HEK293 (cell line): ENCODE measurements around the gene RBM7.
A peak's percentile ranks its signal among the peaks of the same experiment; 100 is the strongest.

ENCODE experiments used
- CTCF ChIA-PET: fragments of 350-600 bp; formaldehyde crosslinking; extraction: SDS; loops from one replicate; lab custom pipeline; 2021; ENCODE audit warnings: antibody characterized with exemption; lab: Yijun Ruan, JAX
- POLR2A ChIA-PET: fragments of 300-600 bp; formaldehyde crosslinking; extraction: SDS; loops from one replicate; lab custom pipeline; 2020; ENCODE audit warnings: antibody characterized with exemption, inconsistent platforms; lab: Yijun Ruan, JAX
- H3K27ac ChIP-seq: fragments of 200-500 bp; sonication (Bioruptor generic); 2 replicates; pipeline ENCODE4 v1.5.1; 2014; ENCODE audit warnings: low read depth, low read length, control low read depth, inconsistent platforms; ENCODE audit errors: extremely low read depth
- H3K36me3 ChIP-seq, 2 experiments: fragments of 200-500 bp in 1 of 2; sonication (Bioruptor generic) in 1 of 2; 1 replicate in 1 of 2; 2 replicates in 1 of 2; pipeline ENCODE4 v1.5.1; 2014 to 2017; ENCODE audit warnings: inconsistent platforms in 2 of 2, low read length in 2 of 2; ENCODE audit not compliant: control insufficient read depth in 2 of 2, insufficient read depth in 1 of 2
- H3K4me1 ChIP-seq: fragments of 200-500 bp; sonication (Bioruptor generic); 2 replicates; pipeline ENCODE4 v1.5.1; 2014; ENCODE audit warnings: mild to moderate bottlenecking, low read length, inconsistent platforms; ENCODE audit not compliant: control insufficient read depth, insufficient read depth
- H3K4me3 ChIP-seq: 2 replicates; pipeline ENCODE4 v1.5.1; 2011; ENCODE audit warnings: low read depth, mild to moderate bottlenecking, control low read depth, low read length, moderate library complexity
- H3K9me3 ChIP-seq: fragments of 200-500 bp; sonication (Bioruptor generic); 2 replicates; pipeline ENCODE4 v1.5.1; 2014; ENCODE audit warnings: low read depth, low read length, inconsistent platforms; ENCODE audit not compliant: control insufficient read depth, insufficient read depth
- FEZF1 ChIP-seq: fragments of 450-650 bp; formaldehyde crosslinking; IDR thresholded peaks from 2 replicates; pipeline ENCODE4 v1.5.1; 2016; ENCODE audit warnings: missing biosample characterization, missing genetic modification characterization
- GLI4 ChIP-seq: fragments of 450-650 bp; formaldehyde crosslinking; IDR thresholded peaks from 2 replicates; pipeline ENCODE4 v1.5.1; 2016; ENCODE audit warnings: missing biosample characterization, missing genetic modification characterization
- KLF9 ChIP-seq: fragments of 450-650 bp; formaldehyde crosslinking; IDR thresholded peaks from 2 replicates; pipeline ENCODE4 v1.5.1; 2016; ENCODE audit warnings: missing biosample characterization, missing genetic modification characterization, low read depth
- REPIN1 ChIP-seq: fragments of 450-650 bp; formaldehyde crosslinking; IDR thresholded peaks from 2 replicates; pipeline ENCODE4 v1.5.1; 2017; ENCODE audit warnings: missing biosample characterization, missing genetic modification characterization, low read depth
- WT1 ChIP-seq: fragments of 450-650 bp; formaldehyde crosslinking; IDR thresholded peaks from 2 replicates; pipeline ENCODE4 v1.5.1; 2016; ENCODE audit warnings: missing biosample characterization, missing genetic modification characterization
- ZFHX2 ChIP-seq: fragments of 450-650 bp; formaldehyde crosslinking; conservative IDR thresholded peaks from 2 replicates; pipeline ENCODE4 v1.5.1; 2016; ENCODE audit warnings: missing biosample characterization, missing genetic modification characterization
- ZNF133 ChIP-seq: fragments of 450-650 bp; formaldehyde crosslinking; IDR thresholded peaks from 2 replicates; pipeline ENCODE4 v1.5.1; 2016; ENCODE audit warnings: missing biosample characterization, missing genetic modification characterization
- ZNF140 ChIP-seq: fragments of 450-650 bp; formaldehyde crosslinking; IDR thresholded peaks from 2 replicates; pipeline ENCODE4 v1.5.1; 2016; ENCODE audit warnings: missing biosample characterization, missing genetic modification characterization
- ZNF146 ChIP-seq: fragments of 450-650 bp; formaldehyde crosslinking; IDR thresholded peaks from 2 replicates; pipeline ENCODE4 v1.5.1; 2016; ENCODE audit warnings: missing biosample characterization, missing genetic modification characterization
- ZNF175 ChIP-seq: fragments of 450-650 bp; formaldehyde crosslinking; IDR thresholded peaks from 2 replicates; pipeline ENCODE4 v1.5.1; 2016; ENCODE audit warnings: missing biosample characterization, missing genetic modification characterization
- ZNF248 ChIP-seq: fragments of 450-650 bp; formaldehyde crosslinking; IDR thresholded peaks from 2 replicates; pipeline ENCODE4 v1.5.1; 2017; ENCODE audit warnings: missing biosample characterization, missing genetic modification characterization
- ZNF501 ChIP-seq: fragments of 450-650 bp; formaldehyde crosslinking; IDR thresholded peaks from 2 replicates; pipeline ENCODE4 v1.5.1; 2016; ENCODE audit warnings: missing biosample characterization, missing genetic modification characterization
- ZNF530 ChIP-seq: fragments of 450-650 bp; formaldehyde crosslinking; IDR thresholded peaks from 2 replicates; pipeline ENCODE4 v1.5.1; 2016; ENCODE audit warnings: low read depth, missing biosample characterization, missing genetic modification characterization
- ZNF596 ChIP-seq: fragments of 450-650 bp; IDR thresholded peaks from 2 replicates; pipeline ENCODE4 v1.5.0; 2018; ENCODE audit warnings: missing biosample characterization, mild to moderate bottlenecking, missing genetic modification characterization, moderate library complexity
- ZNF600 ChIP-seq: fragments of 450-650 bp; formaldehyde crosslinking; IDR thresholded peaks from 2 replicates; pipeline ENCODE4 v1.5.1; 2016; ENCODE audit warnings: missing biosample characterization, missing genetic modification characterization
- ZNF658 ChIP-seq: fragments of 450-650 bp; formaldehyde crosslinking; IDR thresholded peaks from 2 replicates; pipeline ENCODE4; 2016; ENCODE audit warnings: missing biosample characterization, missing genetic modification characterization
- ZNF768 ChIP-seq: fragments of 450-650 bp; formaldehyde crosslinking; IDR thresholded peaks from 2 replicates; pipeline ENCODE4 v1.5.1; 2018; ENCODE audit warnings: missing biosample characterization, mild to moderate bottlenecking, missing genetic modification characterization
- ZNF791 ChIP-seq: fragments of 450-650 bp; formaldehyde crosslinking; IDR thresholded peaks from 2 replicates; pipeline ENCODE4 v1.5.1; 2016; ENCODE audit warnings: missing biosample characterization, missing genetic modification characterization
- ZNF843 ChIP-seq: fragments of 450-650 bp; formaldehyde crosslinking; IDR thresholded peaks from 2 replicates; pipeline ENCODE4 v1.5.1; 2016; ENCODE audit warnings: missing biosample characterization, missing genetic modification characterization
- TF ChIP-seq, protein P1 (sequence below): fragments of 450-650 bp; formaldehyde crosslinking; IDR thresholded peaks from 2 replicates; pipeline ENCODE4 v1.5.1; 2017; ENCODE audit warnings: missing biosample characterization, missing genetic modification characterization
- TF ChIP-seq, protein P2 (sequence below): fragments of 450-650 bp; formaldehyde crosslinking; IDR thresholded peaks from 2 replicates; pipeline ENCODE4 v1.5.1; 2016; ENCODE audit warnings: missing biosample characterization, missing genetic modification characterization, borderline replicate concordance
- TF ChIP-seq, protein P3 (sequence below): fragments of 450-650 bp; formaldehyde crosslinking; IDR thresholded peaks from 2 replicates; pipeline ENCODE4 v1.5.1; 2017; ENCODE audit warnings: missing biosample characterization, missing genetic modification characterization
- TF ChIP-seq, protein P4 (sequence below): fragments of 450-650 bp; formaldehyde crosslinking; IDR thresholded peaks from 2 replicates; pipeline ENCODE4 v1.5.1; 2016; ENCODE audit warnings: missing biosample characterization, missing genetic modification characterization
- TF ChIP-seq, protein P5 (sequence below): fragments of 450-650 bp; formaldehyde crosslinking; IDR thresholded peaks from 2 replicates; pipeline ENCODE4 v1.5.1; 2016; ENCODE audit warnings: missing biosample characterization, missing genetic modification characterization
- TF ChIP-seq, protein P6 (sequence below): IDR thresholded peaks from 2 replicates; pipeline ENCODE4 v1.6.1; 2011; ENCODE audit warnings: mild to moderate bottlenecking, low read depth, low read length, borderline replicate concordance
- TF ChIP-seq, protein P7 (sequence below): fragments of 450-650 bp; formaldehyde crosslinking; IDR thresholded peaks from 2 replicates; pipeline ENCODE4 v1.5.1; 2016; ENCODE audit warnings: missing biosample characterization, missing genetic modification characterization

Gene RBM7

DNA sequence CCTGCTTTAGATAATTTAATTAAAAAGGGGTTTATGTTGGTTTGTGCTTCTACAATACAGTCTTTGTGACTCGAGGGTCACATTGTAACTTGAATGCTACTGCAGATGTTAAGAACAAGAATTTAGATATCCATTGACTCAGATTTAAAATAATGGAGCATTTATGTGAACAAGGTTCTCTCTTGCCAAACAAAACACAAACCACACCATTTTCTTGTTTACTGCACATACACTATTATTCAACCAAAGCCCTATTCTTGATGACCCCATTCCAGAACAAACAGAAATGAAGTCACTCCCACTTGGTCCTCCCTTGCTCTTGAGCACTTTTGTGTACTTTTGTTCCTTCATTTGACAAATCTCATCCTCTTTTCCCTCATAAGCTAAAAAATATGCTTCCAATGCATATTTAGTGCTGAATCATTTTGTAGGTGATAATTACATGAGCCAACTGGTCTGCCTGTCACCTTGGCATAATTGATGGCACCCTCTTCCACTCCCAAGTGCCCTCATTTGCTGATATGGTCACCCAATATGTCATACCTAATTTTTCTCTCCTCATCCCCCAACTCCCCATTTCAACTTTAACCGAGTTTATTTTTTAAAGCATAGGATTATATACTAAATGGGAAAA lies 3.0 kb upstream of the RBM7 start (continued):
- no peak for TF ChIP-seq ZNF791 (tag by site-specific recombination)
- TF ChIP-seq ZNF133 (tag by site-specific recombination), result no peak
- no peak for TF ChIP-seq ZNF140 (tag by site-specific recombination)
- TF ChIP-seq ZNF768 (tag by site-specific recombination), result no peak
- TF ChIP-seq ZNF248, result no peak
- TF ChIP-seq ZFHX2, result no peak
- no peak for TF ChIP-seq ZNF146
- no peak for TF ChIP-seq KLF9
- no peak for TF ChIP-seq ZNF596 (tag by site-specific recombination)
- peak; percentile 88 for TF ChIP-seq WT1 (tag by site-specific recombination)

DNA sequence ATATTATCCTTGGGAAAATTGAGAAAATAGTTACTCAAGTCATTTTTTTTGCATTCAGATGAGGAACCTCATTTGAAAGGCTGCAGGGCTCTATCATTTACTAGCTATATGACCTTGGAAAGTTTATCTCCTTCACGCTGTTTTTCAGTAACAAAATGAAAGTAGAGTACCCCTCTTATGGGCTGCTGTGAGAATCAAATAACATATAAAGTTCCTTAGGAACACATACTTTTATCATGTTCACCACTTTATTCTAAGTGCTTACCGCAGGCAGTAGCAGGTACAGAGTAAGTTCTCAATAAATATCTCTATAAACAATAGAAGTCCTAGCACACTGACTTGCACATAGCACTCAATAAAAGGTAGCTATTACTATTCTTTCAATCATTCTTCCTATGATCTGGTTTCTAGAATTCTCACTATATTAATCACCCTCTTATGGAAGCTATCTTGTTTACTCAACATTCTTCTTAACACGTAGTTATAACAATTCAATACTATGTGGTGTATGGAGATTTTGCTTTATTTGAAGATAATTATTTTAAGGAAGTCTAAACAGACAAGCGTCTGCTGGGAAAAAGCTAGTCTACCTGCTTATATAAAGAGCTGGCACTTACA lies 2.1 kb upstream of the RBM7 start:
- H3K9me3 ChIP-seq, result no peaks in the 10 kb centered on the region
- no peak overlapping the region for H3K27ac ChIP-seq
- CTCF ChIA-PET, result interaction anchor here (0.6 to 0.7 kb wide), 4 partner anchors 14 to 171 kb away, joined by 3 to 4 read pairs (median 4); no protein-coding TSS in a partner anchor
- peaks cover 0 to 7% of the 10 kb centered on the region in 2 experiments; a peak in 1 of 3 replicates for H3K36me3 ChIP-seq
- H3K4me1 ChIP-seq, result no peaks in the 10 kb centered on the region; the same call in 1 of the 2 replicates
- POLR2A ChIA-PET, result interaction anchor here (1.0 to 1.1 kb wide), 2 partner anchors 18 to 41 kb away, joined by 4 to 5 read pairs; partner anchors contain the start of gene REXO2
- no peak overlapping the region for H3K4me3 ChIP-seq
- peak; percentile 73; the same call in 1 of the 2 replicates for TF ChIP-seq ZNF843 (tag by site-specific recombination)
- TF ChIP-seq, protein P1, sequence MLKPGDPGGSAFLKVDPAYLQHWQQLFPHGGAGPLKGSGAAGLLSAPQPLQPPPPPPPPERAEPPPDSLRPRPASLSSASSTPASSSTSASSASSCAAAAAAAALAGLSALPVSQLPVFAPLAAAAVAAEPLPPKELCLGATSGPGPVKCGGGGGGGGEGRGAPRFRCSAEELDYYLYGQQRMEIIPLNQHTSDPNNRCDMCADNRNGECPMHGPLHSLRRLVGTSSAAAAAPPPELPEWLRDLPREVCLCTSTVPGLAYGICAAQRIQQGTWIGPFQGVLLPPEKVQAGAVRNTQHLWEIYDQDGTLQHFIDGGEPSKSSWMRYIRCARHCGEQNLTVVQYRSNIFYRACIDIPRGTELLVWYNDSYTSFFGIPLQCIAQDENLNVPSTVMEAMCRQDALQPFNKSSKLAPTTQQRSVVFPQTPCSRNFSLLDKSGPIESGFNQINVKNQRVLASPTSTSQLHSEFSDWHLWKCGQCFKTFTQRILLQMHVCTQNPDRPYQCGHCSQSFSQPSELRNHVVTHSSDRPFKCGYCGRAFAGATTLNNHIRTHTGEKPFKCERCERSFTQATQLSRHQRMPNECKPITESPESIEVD, result peak; percentile 56; the same call in 1 of the 2 replicates
- TF ChIP-seq REPIN1 (tag by site-specific recombination), result no peak
- TF ChIP-seq, protein P2, sequence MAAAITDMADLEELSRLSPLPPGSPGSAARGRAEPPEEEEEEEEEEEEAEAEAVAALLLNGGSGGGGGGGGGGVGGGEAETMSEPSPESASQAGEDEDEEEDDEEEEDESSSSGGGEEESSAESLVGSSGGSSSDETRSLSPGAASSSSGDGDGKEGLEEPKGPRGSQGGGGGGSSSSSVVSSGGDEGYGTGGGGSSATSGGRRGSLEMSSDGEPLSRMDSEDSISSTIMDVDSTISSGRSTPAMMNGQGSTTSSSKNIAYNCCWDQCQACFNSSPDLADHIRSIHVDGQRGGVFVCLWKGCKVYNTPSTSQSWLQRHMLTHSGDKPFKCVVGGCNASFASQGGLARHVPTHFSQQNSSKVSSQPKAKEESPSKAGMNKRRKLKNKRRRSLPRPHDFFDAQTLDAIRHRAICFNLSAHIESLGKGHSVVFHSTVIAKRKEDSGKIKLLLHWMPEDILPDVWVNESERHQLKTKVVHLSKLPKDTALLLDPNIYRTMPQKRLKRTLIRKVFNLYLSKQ, result no peak
- TF ChIP-seq ZNF501 (tag by site-specific recombination), result no peak
- TF ChIP-seq, protein P3, sequence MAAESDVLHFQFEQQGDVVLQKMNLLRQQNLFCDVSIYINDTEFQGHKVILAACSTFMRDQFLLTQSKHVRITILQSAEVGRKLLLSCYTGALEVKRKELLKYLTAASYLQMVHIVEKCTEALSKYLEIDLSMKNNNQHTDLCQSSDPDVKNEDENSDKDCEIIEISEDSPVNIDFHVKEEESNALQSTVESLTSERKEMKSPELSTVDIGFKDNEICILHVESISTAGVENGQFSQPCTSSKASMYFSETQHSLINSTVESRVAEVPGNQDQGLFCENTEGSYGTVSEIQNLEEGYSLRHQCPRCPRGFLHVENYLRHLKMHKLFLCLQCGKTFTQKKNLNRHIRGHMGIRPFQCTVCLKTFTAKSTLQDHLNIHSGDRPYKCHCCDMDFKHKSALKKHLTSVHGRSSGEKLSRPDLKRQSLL (tag by site-specific recombination), result peak; percentile 50; the same call in 1 of the 2 replicates
- no peak for TF ChIP-seq GLI4 (tag by site-specific recombination)
- TF ChIP-seq, protein P4, sequence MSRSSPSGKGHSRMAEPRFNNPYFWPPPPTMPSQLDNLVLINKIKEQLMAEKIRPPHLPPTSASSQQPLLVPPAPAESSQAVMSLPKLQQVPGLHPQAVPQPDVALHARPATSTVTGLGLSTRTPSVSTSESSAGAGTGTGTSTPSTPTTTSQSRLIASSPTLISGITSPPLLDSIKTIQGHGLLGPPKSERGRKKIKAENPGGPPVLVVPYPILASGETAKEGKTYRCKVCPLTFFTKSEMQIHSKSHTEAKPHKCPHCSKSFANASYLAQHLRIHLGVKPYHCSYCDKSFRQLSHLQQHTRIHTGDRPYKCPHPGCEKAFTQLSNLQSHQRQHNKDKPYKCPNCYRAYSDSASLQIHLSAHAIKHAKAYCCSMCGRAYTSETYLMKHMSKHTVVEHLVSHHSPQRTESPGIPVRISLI (tag by site-specific recombination), result no peak
- TF ChIP-seq ZNF530 (tag by site-specific recombination), result no peak
- no peak for TF ChIP-seq ZNF658 (tag by site-specific recombination)
- TF ChIP-seq FEZF1, result peak; percentile 36; the same call in 1 of the 2 replicates
- TF ChIP-seq ZNF600 (tag by site-specific recombination), result no peak
- TF ChIP-seq ZNF175 (tag by site-specific recombination), result no peak
- TF ChIP-seq, protein P5, sequence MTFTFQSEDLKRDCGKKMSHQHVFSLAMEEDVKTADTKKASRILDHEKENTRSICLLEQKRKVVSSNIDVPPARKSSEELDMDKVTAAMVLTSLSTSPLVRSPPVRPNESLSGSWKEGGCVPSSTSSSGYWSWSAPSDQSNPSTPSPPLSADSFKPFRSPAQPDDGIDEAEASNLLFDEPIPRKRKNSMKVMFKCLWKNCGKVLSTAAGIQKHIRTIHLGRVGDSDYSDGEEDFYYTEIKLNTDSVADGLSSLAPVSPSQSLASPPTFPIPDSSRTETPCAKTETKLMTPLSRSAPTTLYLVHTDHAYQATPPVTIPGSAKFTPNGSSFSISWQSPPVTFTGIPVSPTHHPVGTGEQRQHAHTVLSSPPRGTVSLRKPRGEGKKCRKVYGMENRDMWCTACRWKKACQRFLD, result no peak
- TF ChIP-seq, protein P6, sequence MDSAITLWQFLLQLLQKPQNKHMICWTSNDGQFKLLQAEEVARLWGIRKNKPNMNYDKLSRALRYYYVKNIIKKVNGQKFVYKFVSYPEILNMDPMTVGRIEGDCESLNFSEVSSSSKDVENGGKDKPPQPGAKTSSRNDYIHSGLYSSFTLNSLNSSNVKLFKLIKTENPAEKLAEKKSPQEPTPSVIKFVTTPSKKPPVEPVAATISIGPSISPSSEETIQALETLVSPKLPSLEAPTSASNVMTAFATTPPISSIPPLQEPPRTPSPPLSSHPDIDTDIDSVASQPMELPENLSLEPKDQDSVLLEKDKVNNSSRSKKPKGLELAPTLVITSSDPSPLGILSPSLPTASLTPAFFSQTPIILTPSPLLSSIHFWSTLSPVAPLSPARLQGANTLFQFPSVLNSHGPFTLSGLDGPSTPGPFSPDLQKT, result no peak
- TF ChIP-seq, protein P7, sequence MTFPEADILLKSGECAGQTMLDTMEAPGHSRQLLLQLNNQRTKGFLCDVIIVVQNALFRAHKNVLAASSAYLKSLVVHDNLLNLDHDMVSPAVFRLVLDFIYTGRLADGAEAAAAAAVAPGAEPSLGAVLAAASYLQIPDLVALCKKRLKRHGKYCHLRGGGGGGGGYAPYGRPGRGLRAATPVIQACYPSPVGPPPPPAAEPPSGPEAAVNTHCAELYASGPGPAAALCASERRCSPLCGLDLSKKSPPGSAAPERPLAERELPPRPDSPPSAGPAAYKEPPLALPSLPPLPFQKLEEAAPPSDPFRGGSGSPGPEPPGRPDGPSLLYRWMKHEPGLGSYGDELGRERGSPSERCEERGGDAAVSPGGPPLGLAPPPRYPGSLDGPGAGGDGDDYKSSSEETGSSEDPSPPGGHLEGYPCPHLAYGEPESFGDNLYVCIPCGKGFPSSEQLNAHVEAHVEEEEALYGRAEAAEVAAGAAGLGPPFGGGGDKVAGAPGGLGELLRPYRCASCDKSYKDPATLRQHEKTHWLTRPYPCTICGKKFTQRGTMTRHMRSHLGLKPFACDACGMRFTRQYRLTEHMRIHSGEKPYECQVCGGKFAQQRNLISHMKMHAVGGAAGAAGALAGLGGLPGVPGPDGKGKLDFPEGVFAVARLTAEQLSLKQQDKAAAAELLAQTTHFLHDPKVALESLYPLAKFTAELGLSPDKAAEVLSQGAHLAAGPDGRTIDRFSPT (tag by site-specific recombination), result no peak
